CD4-positive, alpha-beta T cell treated with Interleukin-17A for 4 hours (primary cell): ENCODE results near the gene OR2T5.
"Not testable (repeated sequence)": the region's sequence is repeated elsewhere in the genome, so short reads cannot be mapped to it uniquely, and the experiment has no call there.

Experiments
- DNase-seq: peaks from one replicate; pipeline ENCODE4 v3.0.0-alpha.2; 2020; ENCODE audit warnings: mixed read lengths

Gene OR2T5

DNA sequence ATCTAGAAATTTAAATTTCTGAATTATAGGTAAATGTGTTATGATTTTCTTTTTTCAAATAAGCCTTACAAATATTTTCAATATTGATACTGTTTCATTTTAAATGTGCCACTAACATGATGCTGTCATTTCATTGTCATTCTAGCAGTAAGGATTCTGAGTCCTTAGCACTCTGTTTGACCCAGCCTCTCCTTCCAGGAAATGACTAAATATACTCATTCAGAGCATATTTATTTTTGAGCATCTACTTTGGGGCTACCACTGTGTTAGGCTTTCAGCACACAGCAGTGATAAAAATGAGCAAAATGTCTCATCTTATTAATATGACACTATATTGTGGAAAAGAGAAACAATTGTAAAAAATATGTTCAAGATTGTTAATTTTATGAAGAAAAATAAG is 21.8 kb downstream of the OR2T5 start:
- not testable (repeated sequence) for DNase-seq

DNA sequence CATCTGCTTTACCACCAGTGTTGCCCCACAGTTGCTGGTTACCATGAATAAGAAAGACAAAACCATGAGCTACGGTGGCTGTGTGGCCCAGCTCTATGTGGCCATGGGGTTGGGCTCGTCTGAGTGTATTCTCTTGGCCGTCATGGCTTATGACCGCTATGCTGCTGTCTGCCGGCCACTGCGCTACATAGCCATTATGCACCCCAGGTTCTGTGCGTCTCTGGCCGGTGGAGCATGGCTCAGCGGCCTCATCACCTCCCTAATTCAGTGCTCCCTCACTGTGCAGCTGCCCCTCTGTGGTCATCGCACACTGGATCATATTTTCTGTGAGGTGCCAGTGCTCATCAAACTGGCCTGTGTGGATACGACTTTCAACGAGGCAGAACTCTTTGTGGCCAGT is 33.5 kb downstream of the OR2T5 start:
- DNase-seq = no peak

DNA sequence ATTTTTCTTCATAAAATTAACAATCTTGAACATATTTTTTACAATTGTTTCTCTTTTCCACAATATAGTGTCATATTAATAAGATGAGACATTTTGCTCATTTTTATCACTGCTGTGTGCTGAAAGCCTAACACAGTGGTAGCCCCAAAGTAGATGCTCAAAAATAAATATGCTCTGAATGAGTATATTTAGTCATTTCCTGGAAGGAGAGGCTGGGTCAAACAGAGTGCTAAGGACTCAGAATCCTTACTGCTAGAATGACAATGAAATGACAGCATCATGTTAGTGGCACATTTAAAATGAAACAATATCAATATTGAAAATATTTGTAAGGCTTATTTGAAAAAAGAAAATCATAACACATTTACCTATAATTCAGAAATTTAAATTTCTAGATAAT is 49.1 kb downstream of the OR2T5 start:
- not testable (repeated sequence) for DNase-seq
